Smooth muscle cell (in vitro differentiated cells): ENCODE data around the gene GLIS1. TPM values are rescaled to one million over a fixed set of nuclear protein-coding genes. Genes with fewer than 3 reads are reported as not detected.

Experiments used
- DNase-seq: peaks from one replicate; lab custom pipeline; 2025; ENCODE audit not compliant: unreplicated experiment; lab: John Stamatoyannopoulos, UW
- H2AFZ ChIP-seq: fragments of 200-600 bp; sonication (generic); 2 replicates; pipeline ENCODE4 v1.6.0; 2016; ENCODE audit warnings: antibody characterized with exemption, low read depth, mild to moderate bottlenecking
- H3F3A ChIP-seq: fragments of 200-600 bp; sonication (generic); 2 replicates; pipeline ENCODE4 v1.6.0; 2017; ENCODE audit warnings: antibody characterized with exemption, low read depth
- H3K27ac ChIP-seq: fragments of 200-600 bp; sonication (generic); 2 replicates; pipeline ENCODE4 v1.5.1; 2016; ENCODE audit warnings: low read depth, mild to moderate bottlenecking
- H3K27me3 ChIP-seq: fragments of 200-600 bp; sonication (generic); 2 replicates; pipeline ENCODE4 v1.6.1; 2016; ENCODE audit warnings: low read depth, mild to moderate bottlenecking
- H3K36me3 ChIP-seq: fragments of 200-600 bp; sonication (generic); 2 replicates; pipeline ENCODE4 v1.5.1; 2016; ENCODE audit warnings: low read depth
- H3K4me1 ChIP-seq: fragments of 200-600 bp; sonication (generic); 2 replicates; pipeline ENCODE4 v1.5.1; 2016; ENCODE audit warnings: low read depth
- H3K4me2 ChIP-seq: fragments of 200-600 bp; sonication (generic); 2 replicates; pipeline ENCODE4 v1.6.0; 2016; ENCODE audit warnings: mild to moderate bottlenecking
- H3K4me3 ChIP-seq: fragments of 200-600 bp; sonication (generic); 2 replicates; pipeline ENCODE4 v1.5.1; 2016; ENCODE audit warnings: mild to moderate bottlenecking
- H3K79me2 ChIP-seq: fragments of 200-600 bp; sonication (generic); 2 replicates; pipeline ENCODE4 v1.6.0; 2016; ENCODE audit warnings: low read depth, mild to moderate bottlenecking
- H3K9ac ChIP-seq: fragments of 200-600 bp; sonication (generic); 2 replicates; pipeline ENCODE4 v1.6.0; 2016; ENCODE audit warnings: low read depth
- H3K9me3 ChIP-seq: fragments of 200-600 bp; sonication (generic); replicated peaks from 2 replicates; pipeline ENCODE4 v1.5.1; 2016; ENCODE audit warnings: low read depth
- H4K20me1 ChIP-seq: fragments of 200-600 bp; sonication (generic); 2 replicates; pipeline ENCODE4 v1.6.0; 2016; ENCODE audit warnings: low read depth
- CTCF ChIP-seq: fragments of 200-600 bp; sonication (generic); IDR thresholded peaks from 2 replicates; pipeline ENCODE4 v1.5.1; 2017; ENCODE audit warnings: borderline replicate concordance, mild to moderate bottlenecking, antibody characterized with exemption; ENCODE audit not compliant: insufficient read depth, poor library complexity, severe bottlenecking
- WGBS: methylation state at CpG from one replicate; pipeline ENCODE4 v1.1.7; 2016; ENCODE audit warnings: low lambda C conversion rate; 5-methylcytosine and 5-hydroxymethylcytosine counted together
- polyA plus RNA-seq: library from polyadenylated mRNA; unstranded; fragments of >200 nt; fragmentation: Nextera tagmentation; extraction: Ambion mirVana; gene quantifications from 2 replicates; pipeline ENCODE4 v1.2.1, GENCODE V29; 2016
- total RNA-seq: library from RNA; depleted of rRNA; stranded (reverse); fragments of >200 nt; gene quantifications from 2 replicates; pipeline ENCODE4 v1.2.3, GENCODE V29; 2014

GLIS1 gene
- total and polyA plus RNA-seq, 2 experiments from 2014 or later, result 0.36 to 4.9 TPM

DNA sequence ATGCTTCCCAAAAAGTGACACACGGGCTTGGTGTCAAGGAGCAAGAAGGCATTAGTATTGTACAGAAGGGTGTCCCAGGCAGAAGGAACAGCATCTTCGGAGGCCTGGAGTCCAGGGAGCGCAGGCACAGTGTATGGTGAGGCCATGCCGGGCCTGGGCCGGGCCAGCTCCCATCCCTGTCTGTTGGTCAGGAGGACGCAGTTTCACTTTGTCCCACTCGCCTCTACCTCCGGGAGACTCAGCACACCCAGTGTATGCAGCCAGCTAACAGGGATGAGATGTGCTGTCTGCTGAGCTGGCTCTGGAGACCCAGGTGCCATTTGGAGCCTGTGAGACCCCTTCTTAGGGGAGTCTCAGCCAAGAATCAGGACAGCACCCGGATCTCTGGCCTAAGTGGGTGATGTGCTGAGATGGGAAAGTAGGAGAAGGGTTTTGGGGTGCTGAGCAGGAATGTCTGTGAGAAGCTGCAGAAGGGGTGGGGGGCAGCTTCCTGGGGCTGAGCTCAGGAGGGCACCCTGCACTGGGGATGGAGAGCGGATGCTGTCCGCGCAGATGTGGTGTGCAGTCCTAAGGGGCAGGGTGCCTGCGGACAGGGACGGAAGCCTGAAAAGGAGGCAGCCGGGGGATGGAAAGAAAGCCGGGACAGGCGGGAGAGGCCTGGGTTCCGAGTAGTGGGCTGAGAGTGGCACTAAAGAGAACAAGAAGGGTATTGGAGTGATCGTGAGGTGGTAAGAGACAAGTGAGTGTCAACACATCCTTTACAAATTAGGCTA, 254.1 kb downstream of the GLIS1 start:
- WGBS, result 85% methylated on average over 19 of the region's 19 CpGs
- H3K9me3 ChIP-seq, result no peaks in the 10 kb centered on the region
- H3K27ac ChIP-seq, result no peak overlapping the region
- H3K9ac ChIP-seq, result no peak overlapping the region
- no peaks in the 10 kb centered on the region for H3F3A ChIP-seq
- no peaks in the 10 kb centered on the region for H3K36me3 ChIP-seq
- no peak for TF ChIP-seq CTCF
- H4K20me1 ChIP-seq, result no peaks in the 10 kb centered on the region
- H3K4me3 ChIP-seq, result no peak overlapping the region
- no peak for DNase-seq
- H3K79me2 ChIP-seq, result no peaks in the 10 kb centered on the region
- no peaks in the 10 kb centered on the region for H3K4me1 ChIP-seq
- no peak overlapping the region for H3K4me2 ChIP-seq
- no peaks in the 10 kb centered on the region for H3K27me3 ChIP-seq
- H2AFZ ChIP-seq, result no peak overlapping the region

DNA sequence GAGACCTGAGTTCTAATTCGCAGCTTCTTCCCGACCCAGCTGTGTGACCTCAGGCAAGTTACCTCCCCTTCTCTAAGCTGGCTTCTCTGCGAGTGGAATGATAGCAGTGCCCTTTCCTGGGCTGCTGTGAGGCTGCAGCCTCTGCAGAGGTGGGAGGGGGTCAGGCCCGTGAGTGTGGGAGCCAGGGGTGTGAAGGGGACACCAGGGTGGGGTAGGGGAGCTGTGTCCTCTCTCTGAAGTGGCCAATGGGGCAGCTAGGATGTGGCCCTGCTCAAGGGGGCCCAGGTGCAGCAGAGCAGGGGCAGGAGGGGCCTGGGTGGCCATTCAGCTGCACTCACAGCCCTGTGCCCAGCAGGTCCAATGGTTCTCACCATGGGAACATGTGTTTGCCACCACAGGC, 255.3 kb downstream of the GLIS1 start:
- WGBS, result 83% methylated on average over 3 of the region's 4 CpGs
- Histone ChIP-seq H3K79me2 (no peaks in the 10 kb centered on the region), H2AFZ (no peak overlapping the region), H3K36me3 (no peaks in the 10 kb centered on the region), H3K9ac (no peak overlapping the region), H3K27ac (no peak overlapping the region), H4K20me1 (no peaks in the 10 kb centered on the region), H3K9me3 (no peaks in the 10 kb centered on the region), H3K27me3 (no peaks in the 10 kb centered on the region), H3K4me1 (no peaks in the 10 kb centered on the region), H3K4me2 (no peak overlapping the region), H3K4me3 (no peak overlapping the region), H3F3A (no peaks in the 10 kb centered on the region)
- no peak for TF ChIP-seq CTCF
- no peak for DNase-seq

GRCh38 chr1:53483170-53483569, 255.8 kb downstream of the GLIS1 start:
- H3K4me1 ChIP-seq, result no peaks in the 10 kb centered on the region
- H3K36me3 ChIP-seq, result no peaks in the 10 kb centered on the region
- H3K4me2 ChIP-seq, result no peak overlapping the region
- no peak for DNase-seq
- H2AFZ ChIP-seq, result no peak overlapping the region
- no peaks in the 10 kb centered on the region for H3F3A ChIP-seq
- H4K20me1 ChIP-seq, result no peaks in the 10 kb centered on the region
- no peak overlapping the region for H3K9ac ChIP-seq
- H3K27me3 ChIP-seq, result no peaks in the 10 kb centered on the region
- TF ChIP-seq CTCF, result no peak
- no peak overlapping the region for H3K27ac ChIP-seq
- no peak overlapping the region for H3K4me3 ChIP-seq
- H3K9me3 ChIP-seq, result no peaks in the 10 kb centered on the region
- H3K79me2 ChIP-seq, result no peaks in the 10 kb centered on the region
- 91% methylated on average over 9 of the region's 9 CpGs for WGBS
